ENCODE measurements around the gene DFFB. TPM values are rescaled to one million over a fixed set of nuclear protein-coding genes. Genes with fewer than 3 reads are reported as not detected.

The DFFB gene
- total RNA-seq, 1 donor from 2014 or later: 6.2 TPM

DNA sequence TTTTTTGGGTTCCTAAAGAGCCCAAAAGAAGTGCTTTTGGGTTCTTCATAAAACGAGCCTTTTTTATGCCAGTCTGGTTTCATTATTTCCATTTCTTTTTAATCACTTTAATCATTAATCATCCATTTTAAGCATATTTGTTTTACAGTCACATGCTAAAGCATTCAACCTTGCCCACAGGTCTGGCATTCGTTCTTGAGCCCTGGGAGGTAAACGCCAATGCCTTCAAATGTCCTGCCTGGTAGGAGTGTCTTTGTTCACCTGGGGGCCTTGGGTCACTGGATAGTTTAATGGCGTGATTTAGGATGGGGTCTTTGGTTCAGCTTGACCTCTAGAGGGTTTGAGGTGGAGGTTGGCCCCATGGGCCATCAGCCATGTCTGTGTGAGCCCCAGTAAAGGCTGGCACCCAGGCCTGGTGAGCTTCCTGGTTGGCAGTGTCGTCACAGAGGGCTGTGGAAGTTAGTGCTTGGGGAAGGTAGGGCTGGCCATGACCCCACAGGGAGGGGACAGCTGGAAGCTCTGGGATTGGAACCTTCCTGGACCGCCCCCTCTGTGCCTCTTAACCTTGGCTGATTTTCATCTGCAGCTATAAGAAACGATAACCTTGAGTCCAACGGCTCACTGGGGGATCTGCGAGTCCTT is 22.6 kb downstream of the DFFB start:
- DNase-seq (ENCODE audit: low read depth): no peak
- no peak for TF ChIP-seq CTCF (conservative IDR thresholded peaks at IDR 0.05; ENCODE audit: low read depth, low read length)

DNA sequence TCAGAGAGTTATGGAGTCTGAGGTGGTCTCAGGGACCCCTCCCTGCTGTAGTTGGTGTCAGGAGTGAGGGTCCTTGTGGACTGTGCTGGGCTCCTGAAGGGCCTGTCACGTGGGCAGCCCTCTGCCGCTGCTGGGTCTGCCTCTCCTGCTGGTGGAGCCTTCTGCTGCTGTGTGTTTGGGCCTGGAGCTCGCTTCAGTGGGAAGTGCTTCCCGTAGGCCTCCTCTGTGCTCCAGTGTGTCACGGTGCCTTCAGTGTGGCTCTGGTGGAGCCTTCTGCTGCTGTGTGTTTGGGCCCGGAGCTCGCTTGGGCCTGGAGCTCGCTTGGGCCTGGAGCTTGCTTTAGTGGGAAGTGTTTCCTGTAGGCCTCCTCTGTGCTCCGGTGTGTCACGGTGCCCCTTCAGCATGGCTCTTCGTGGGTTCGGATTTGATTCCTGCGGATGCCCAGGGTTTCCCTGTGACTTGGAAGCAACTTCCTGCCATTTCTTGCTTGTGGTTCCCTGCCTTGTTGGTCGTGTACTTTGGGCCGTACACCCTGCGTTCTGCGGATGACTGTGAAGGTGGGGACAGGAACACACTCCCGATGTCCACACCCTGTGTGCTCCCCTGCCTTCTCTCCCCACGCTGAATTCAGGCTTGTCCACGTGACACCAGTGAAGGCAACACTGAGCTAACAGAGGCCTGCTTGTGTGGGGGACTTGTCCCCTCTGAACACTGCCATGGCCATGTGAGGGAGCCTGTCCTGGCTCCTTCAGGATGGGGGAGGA is 23.3 kb downstream of the DFFB start:
- no peak overlapping the region for H3K4me3 ChIP-seq (ENCODE audit: low read depth, low read length)
- no peak for TF ChIP-seq CTCF (conservative IDR thresholded peaks at IDR 0.05; ENCODE audit: low read depth, low read length)
- no peak for DNase-seq (ENCODE audit: low read depth)

More for the DNA sequence above, 22.6 kb downstream of the DFFB start:
- H3K4me3 ChIP-seq (ENCODE audit: low read depth, low read length): no peak overlapping the region

- TF ChIP-seq CTCF (conservative IDR thresholded peaks at IDR 0.05; ENCODE audit: low read depth, low read length): no peak
- no peak for DNase-seq (ENCODE audit: low read depth)
- H3K4me3 ChIP-seq (ENCODE audit: low read depth, low read length): no peak overlapping the region
These were observed 23.9 kb downstream of the DFFB start for GRCh38 chr1:3881193-3881480.

GRCh38 chr1:3883194-3883925 is 26.1 kb downstream of the DFFB start:
- DNase-seq (ENCODE audit: low read depth): no peak
- H3K4me3 ChIP-seq (ENCODE audit: low read depth, low read length): no peak overlapping the region
- no peak for TF ChIP-seq CTCF (conservative IDR thresholded peaks at IDR 0.05; ENCODE audit: low read depth, low read length)

DNA sequence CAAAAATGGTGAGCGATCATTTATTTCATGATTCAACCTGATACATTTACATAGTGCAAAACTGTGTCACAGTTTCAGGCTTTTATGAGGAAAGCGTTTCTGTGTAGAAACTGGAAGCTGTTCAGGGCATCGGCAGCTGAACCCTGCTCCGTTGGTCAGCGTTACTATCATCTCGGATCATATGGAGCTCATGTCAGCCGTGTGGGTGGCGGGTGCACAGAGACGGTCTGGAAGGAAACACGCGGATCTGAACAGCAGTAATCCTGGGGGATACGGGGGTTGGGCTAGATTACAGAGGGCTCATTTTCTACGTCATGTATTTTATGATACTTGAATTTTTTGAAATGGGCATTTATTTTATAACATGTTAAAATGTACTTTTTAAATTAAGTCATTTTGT is 27.7 kb downstream of the DFFB start:
- no peak overlapping the region for H3K4me3 ChIP-seq (ENCODE audit: low read depth, low read length)
- no peak for TF ChIP-seq CTCF (conservative IDR thresholded peaks at IDR 0.05; ENCODE audit: low read depth, low read length)
- no peak for DNase-seq (ENCODE audit: low read depth)

DNA sequence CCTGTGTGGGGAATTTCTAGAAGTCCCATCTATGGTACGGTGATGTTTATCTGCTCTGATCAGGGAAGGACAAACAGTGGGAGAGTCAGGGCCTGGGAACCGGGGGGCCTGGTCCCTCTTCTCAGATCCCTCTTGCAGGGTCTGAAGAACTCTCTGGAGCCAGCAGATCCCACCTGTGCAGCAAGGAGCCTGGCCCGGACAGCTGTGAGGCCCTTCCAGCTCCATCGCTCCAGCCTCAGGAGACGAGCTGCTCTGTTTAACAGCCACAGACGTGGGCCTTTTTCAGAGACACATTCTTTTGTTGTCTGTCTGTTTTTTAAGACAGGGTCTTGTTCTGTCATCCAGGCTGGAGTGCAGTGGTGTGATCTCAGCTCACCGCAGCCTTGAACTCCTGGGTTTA is 28.3 kb downstream of the DFFB start:
- no peak for DNase-seq (ENCODE audit: low read depth)
- TF ChIP-seq CTCF (conservative IDR thresholded peaks at IDR 0.05; ENCODE audit: low read depth, low read length): no peak
- no peak overlapping the region for H3K4me3 ChIP-seq (ENCODE audit: low read depth, low read length)
